IMR-90 (cell line): ENCODE measurements around the gene NEK5. TPM values are rescaled to one million over a fixed set of nuclear protein-coding genes. Genes with fewer than 3 reads are reported as not detected.

ENCODE experiments used
- ATAC-seq: fragments of 200-7000 bp; cut with Tn5 transposase; 2 replicates; pipeline ENCODE4 v1.9.1; 2020; ENCODE audit warnings: low read depth, mild to moderate bottlenecking, moderate library complexity
- BruUV-seq: library from RNA; stranded (reverse); fragments of 400-500 nt; replicated peaks from 2 replicates; lab custom pipeline; 2021; lab: Mats Ljungman, UMichigan
- CTCF ChIA-PET: fragments of 300-600 bp; formaldehyde crosslinking; extraction: SDS; loops from one replicate; lab custom pipeline; 2021; ENCODE audit warnings: antibody characterized with exemption; lab: Yijun Ruan, JAX
- POLR2A ChIA-PET: fragments of 300-600 bp; sonication (Branson Sonifier 250); formaldehyde crosslinking; loops from one replicate; lab custom pipeline; 2022; ENCODE audit warnings: antibody characterized with exemption; ENCODE audit not compliant: unreplicated experiment; lab: Charles Lee
- DNase-seq: peaks from one replicate; pipeline ENCODE4 v3.0.0; 2013
- H2AFZ ChIP-seq: replicated peaks from 2 replicates; pipeline ENCODE3; 2013; ENCODE audit warnings: low read length, mild to moderate bottlenecking; ENCODE audit not compliant: poor library complexity
- H2AK5ac ChIP-seq: 2 replicates; pipeline ENCODE4 v1.6.1; 2013; ENCODE audit warnings: low read depth, low read length, inconsistent platforms
- H2AK9ac ChIP-seq: replicated peaks from 2 replicates; pipeline ENCODE3; 2013; ENCODE audit warnings: mild to moderate bottlenecking, low read depth, low read length, moderate library complexity; ENCODE audit not compliant: poor library complexity
- H2BK120ac ChIP-seq: 2 replicates; pipeline ENCODE4 v1.6.1; 2013; ENCODE audit warnings: low read depth, low read length, inconsistent platforms
- H2BK15ac ChIP-seq: 3 replicates; pipeline ENCODE4 v1.6.1; 2013; ENCODE audit warnings: low read depth, low read length, inconsistent platforms
- H2BK20ac ChIP-seq: 2 replicates; pipeline ENCODE4 v1.6.1; 2013; ENCODE audit warnings: low read depth, mild to moderate bottlenecking, inconsistent platforms, low read length, moderate library complexity
- H2BK5ac ChIP-seq: 2 replicates; pipeline ENCODE4 v1.6.1; 2013; ENCODE audit warnings: mild to moderate bottlenecking, low read depth, low read length, inconsistent platforms; ENCODE audit not compliant: poor library complexity, severe bottlenecking
- H3K14ac ChIP-seq: replicated peaks from 2 replicates; pipeline ENCODE4 v1.6.1; 2013; ENCODE audit warnings: low read depth, low read length, inconsistent platforms
- H3K18ac ChIP-seq: 2 replicates; pipeline ENCODE4 v1.6.1; 2013; ENCODE audit warnings: low read depth, low read length, control low read depth
- H3K23ac ChIP-seq: 2 replicates; pipeline ENCODE4 v1.6.1; 2013; ENCODE audit warnings: low read depth, low read length, inconsistent platforms
- H3K27ac ChIP-seq: 2 replicates; pipeline ENCODE4 v1.5.1; 2013; ENCODE audit warnings: mild to moderate bottlenecking, control low read depth, low read length; ENCODE audit not compliant: insufficient read depth
- H3K27me3 ChIP-seq: 2 replicates; pipeline ENCODE4 v1.6.1; 2013; ENCODE audit warnings: low read length; ENCODE audit not compliant: control insufficient read depth, insufficient read depth
- H3K36me3 ChIP-seq: 2 replicates; pipeline ENCODE4 v1.6.1; 2013; ENCODE audit warnings: low read length, mixed read lengths; ENCODE audit not compliant: control insufficient read depth, insufficient read depth
- H3K4ac ChIP-seq: 2 replicates; pipeline ENCODE4 v1.6.1; 2013; ENCODE audit warnings: low read depth, low read length, inconsistent platforms
- H3K4me1 ChIP-seq: 2 replicates; pipeline ENCODE4 v1.6.1; 2013; ENCODE audit warnings: low read length, mixed read lengths; ENCODE audit not compliant: control insufficient read depth, insufficient read depth
- H3K4me2 ChIP-seq: 2 replicates; pipeline ENCODE4 v1.6.1; 2013; ENCODE audit warnings: low read depth, mild to moderate bottlenecking, control low read depth, low read length, moderate library complexity
- H3K4me3 ChIP-seq: 2 replicates; pipeline ENCODE4 v1.5.1; 2013; ENCODE audit warnings: low read depth, mild to moderate bottlenecking, control low read depth, low read length, moderate library complexity; ENCODE audit not compliant: insufficient read depth
- H3K56ac ChIP-seq: 2 replicates; pipeline ENCODE4 v1.6.1; 2013; ENCODE audit warnings: low read length, inconsistent platforms; ENCODE audit not compliant: insufficient read depth; ENCODE audit errors: extremely low read depth
- H3K79me1 ChIP-seq, 2 experiments: 2 replicates each; pipeline ENCODE4 v1.6.1; 2013; ENCODE audit warnings: low read length in 2 of 2, inconsistent platforms in 1 of 2, low read depth in 1 of 2
- H3K9ac ChIP-seq: 2 replicates; pipeline ENCODE4 v1.6.1; 2013; ENCODE audit warnings: low read depth, low read length, control low read depth
- H3K9me1 ChIP-seq: 2 replicates; pipeline ENCODE4 v1.6.1; 2013; ENCODE audit warnings: low read length, inconsistent platforms; ENCODE audit not compliant: insufficient read depth
- H3K9me3 ChIP-seq: 2 replicates; pipeline ENCODE4 v1.6.1; 2013; ENCODE audit warnings: low read length; ENCODE audit not compliant: control insufficient read depth, insufficient read depth
- H4K20me1 ChIP-seq: 2 replicates; pipeline ENCODE4 v1.6.1; 2013; ENCODE audit warnings: low read length, inconsistent platforms; ENCODE audit not compliant: insufficient read depth
- H4K5ac ChIP-seq: 2 replicates; pipeline ENCODE4 v1.6.1; 2013; ENCODE audit warnings: mild to moderate bottlenecking, low read depth, low read length, control low read depth
- H4K8ac ChIP-seq, 2 experiments: 2 replicates each; pipeline ENCODE4 v1.6.1; 2013; ENCODE audit warnings: low read depth in 2 of 2, low read length in 2 of 2, control low read depth in 1 of 2, inconsistent platforms in 1 of 2
- H4K91ac ChIP-seq: 2 replicates; pipeline ENCODE4 v1.6.1; 2013; ENCODE audit warnings: low read depth, low read length, inconsistent platforms; ENCODE audit not compliant: insufficient read depth
- CEBPB ChIP-seq: IDR thresholded peaks from 2 replicates; pipeline ENCODE4 v1.6.1; 2012; ENCODE audit warnings: low read depth, low read length, improper control_type of control experiment
- CTCF ChIP-seq: conservative IDR thresholded peaks from 2 replicates; pipeline ENCODE4 v1.5.1; 2012; ENCODE audit warnings: mild to moderate bottlenecking, low read depth, low read length, improper control_type of control experiment
- ELK1 ChIP-seq: fragments of 150-350 bp; IDR thresholded peaks from 2 replicates; pipeline ENCODE4 v1.6.1; 2016; ENCODE audit warnings: low read depth, mild to moderate bottlenecking, low read length, moderate library complexity, borderline replicate concordance
- POLR2A ChIP-seq: IDR thresholded peaks from 2 replicates; pipeline ENCODE4 v1.6.1; 2012; ENCODE audit warnings: mild to moderate bottlenecking, low read depth, low read length
- RCOR1 ChIP-seq: IDR thresholded peaks from 2 replicates; pipeline ENCODE4 v1.6.1; 2012; ENCODE audit warnings: mild to moderate bottlenecking, low read length, improper control_type of control experiment; ENCODE audit not compliant: insufficient replicate concordance
- WGBS, 2 experiments: methylation state at CpG; one replicate each; pipeline versions ENCODE4 v1.1.5 to v1.1.7; 2013; ENCODE audit warnings: missing lambda C conversion rate in 2 of 2; ENCODE audit not compliant: insufficient read length in 1 of 2; ENCODE audit errors: extremely low coverage in 2 of 2; 5-methylcytosine and 5-hydroxymethylcytosine counted together
- dilution Hi-C: fragments of 300-500 bp; cut with HindIII; formaldehyde crosslinking; loops from one replicate; pipeline ENCODE4 v1.14.3; 2018; ENCODE audit warnings: low sequenced_read_pairs; ENCODE audit not compliant: unreplicated experiment
- in situ Hi-C: fragments of 300-500 bp; cut with MboI; formaldehyde crosslinking; loops from 3 replicates; pipeline ENCODE4 v1.14.3; 2019; ENCODE audit warnings: low sequenced_read_pairs, inconsistent platforms, mixed read lengths
- intact Hi-C: fragments of 100-400 bp; cut with micrococcal nuclease; formaldehyde crosslinking; loops from 2 replicates; pipeline ENCODE4 v1.10.0; 2022
- polyA plus RNA-seq, 3 experiments: library from polyadenylated mRNA; depleted of rRNA; stranded (reverse); fragments of >200 nt; gene quantifications; 2 replicates each; pipeline ENCODE4 v1.2.3, GENCODE V29; 2012; ENCODE audit warnings: low replicate concordance in 1 of 3
- total RNA-seq: library from RNA; depleted of rRNA; stranded (reverse); fragments of >200 nt; gene quantifications from 2 replicates; pipeline ENCODE4 v1.2.3, GENCODE V29; 2012

The NEK5 gene
- total and polyA plus RNA-seq, 2 of the 4 experiments (the other 2 are of a cell fraction) = not detected

- peaks cover 7 to 29% of the 10 kb centered on the region in 2 experiments; a peak in 2 of 4 replicates for H3K79me1 ChIP-seq
- no peak overlapping the region for H2BK15ac ChIP-seq
- TF ChIP-seq RCOR1 (no peak), CEBPB (no peak), ELK1 (no peak), POLR2A (no peak), CTCF (no peak)
- no peak overlapping the region for H3K4me3 ChIP-seq
- peaks cover 8% of the 10 kb centered on the region; the same call in 1 of the 2 replicates for H3K9me1 ChIP-seq
- no peak overlapping the region for H4K91ac ChIP-seq
- H2BK120ac ChIP-seq = no peak overlapping the region
- ChIA-PET CTCF (no interaction called here), POLR2A (no interaction called here)
- dilution Hi-C loops = no loop called here
- H3K4me2 ChIP-seq = no peak overlapping the region
- no peak overlapping the region for H3K23ac ChIP-seq
- H4K5ac ChIP-seq = no peak overlapping the region
- in situ Hi-C loops = no loop called here
- no peak overlapping the region for H4K8ac ChIP-seq
- no peak overlapping the region for H3K18ac ChIP-seq
- no peak overlapping the region for H2AK9ac ChIP-seq
- ATAC-seq (no peak), DNase-seq (no peak)
- no peak overlapping the region for H3K27ac ChIP-seq
- WGBS, 2 experiments = 100% methylated on average over 2 of the region's 3 CpGs; no CpG with 5 or more reads in 1 of the 2 experiments
- no peaks in the 10 kb centered on the region for H3K9me3 ChIP-seq
- no peaks in the 10 kb centered on the region for H3K27me3 ChIP-seq
- H2BK5ac ChIP-seq = no peak overlapping the region
- no peak overlapping the region for H3K14ac ChIP-seq
- no peak overlapping the region for H2AK5ac ChIP-seq
- H2BK20ac ChIP-seq = no peak overlapping the region
- no peaks in the 10 kb centered on the region for H3K4me1 ChIP-seq
- intact Hi-C loops = no loop called here
- no peaks in the 10 kb centered on the region for H4K20me1 ChIP-seq
- no TSS peak for BruUV-seq
- H3K56ac ChIP-seq = no peak overlapping the region
- H3K36me3 ChIP-seq = peaks cover 22% of the 10 kb centered on the region
- no peak overlapping the region for H3K4ac ChIP-seq
- no peak overlapping the region for H3K9ac ChIP-seq
- no peak overlapping the region for H2AFZ ChIP-seq
Observed at GRCh38 chr13:52026246-52026626, 102.6 kb downstream of the NEK5 start.
